Parietal lobe (tissue), 1 donor: Measurements from ENCODE around the gene PRKAG3. TPM values are rescaled to one million over a fixed set of nuclear protein-coding genes. Genes with fewer than 3 reads are reported as not detected.

Experiments used
- total RNA-seq: library from RNA; depleted of rRNA; stranded (reverse); fragments of >200 nt; gene quantifications from one replicate; pipeline ENCODE4 v1.2.3, GENCODE V29; 2014

Gene PRKAG3
- not detected for total RNA-seq

DNA sequence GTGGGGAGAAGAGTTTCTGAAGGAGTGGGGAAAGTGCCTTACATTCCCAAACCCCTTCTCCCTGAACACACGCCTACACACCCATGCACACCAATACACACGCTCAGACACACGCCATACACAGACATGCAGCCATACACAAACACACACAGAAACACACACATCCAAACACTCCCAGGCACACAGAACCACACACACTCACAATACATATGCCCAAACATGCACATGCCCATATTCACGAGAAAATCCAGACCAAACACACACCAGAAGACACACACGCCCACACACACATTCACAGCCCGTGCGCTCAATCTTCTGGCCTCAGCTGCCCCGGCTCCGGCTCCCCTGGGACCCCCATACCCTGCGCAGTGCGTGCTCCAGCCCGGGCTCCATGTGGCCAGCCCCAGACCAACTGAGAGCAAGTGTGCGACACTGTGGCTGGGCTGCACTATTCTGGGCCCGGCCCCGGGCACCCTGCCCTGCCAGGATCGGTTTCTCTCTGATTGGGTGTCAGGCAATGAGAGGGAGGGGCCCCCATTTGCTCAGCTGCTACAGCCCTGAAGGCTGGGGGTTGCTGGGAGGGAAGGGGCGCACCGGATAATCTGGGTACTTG is at the start of gene PRKAG3:
TSS of gene PRKAG3 (minus strand) at position 426 of the 613 bp plus-strand sequence.

DNA sequence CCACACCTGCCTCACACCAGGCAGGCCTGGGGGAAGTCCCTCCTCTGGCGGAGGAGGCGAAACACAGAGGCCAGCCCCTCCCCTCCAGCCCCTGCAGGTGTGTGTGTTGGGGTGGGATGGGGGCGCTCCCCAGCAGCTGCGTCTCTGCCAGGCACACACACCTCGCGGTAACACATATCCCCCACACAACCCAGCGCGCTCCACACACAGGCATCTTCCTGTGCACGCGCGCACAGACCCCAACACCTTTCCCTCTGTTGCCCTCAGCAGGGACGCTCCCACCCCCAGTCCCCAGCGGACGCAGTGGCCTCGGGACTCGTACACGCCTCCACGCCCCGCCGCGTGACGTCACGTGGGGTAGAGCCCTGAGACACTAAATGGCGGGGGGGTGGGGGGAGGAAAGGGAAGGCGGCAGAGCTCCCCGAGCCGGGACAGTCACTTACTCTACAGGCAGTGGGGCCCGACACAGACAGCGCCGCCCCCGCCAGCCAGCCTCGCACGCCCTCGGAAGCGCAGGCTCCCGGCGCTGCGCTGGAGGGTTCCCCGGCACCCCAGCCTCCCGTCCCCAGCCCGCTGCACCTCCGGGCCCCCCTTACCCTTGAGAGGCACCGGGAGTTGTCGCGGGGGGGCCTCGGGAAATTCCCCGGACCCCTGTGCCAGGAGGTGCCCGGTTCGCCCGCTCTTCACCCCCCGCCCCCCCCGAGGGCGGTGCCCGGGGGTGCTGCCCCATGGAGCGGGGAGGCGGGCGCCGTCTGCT is 48.7 kb upstream of the PRKAG3 start, which contains the start of gene WNT10A:
TSS of gene WNT10A (plus strand) at position 751 of the 757 bp plus-strand sequence. CDS start 144 bp downstream, outside the sequence.

GRCh38 chr2:218859556-218859987 is 28.0 kb upstream of the PRKAG3 start, which contains the start of gene WNT6:
Gene WNT6 (plus strand): TSS chr2:218859805. CDS start chr2:218860038, 233 bp downstream.

DNA sequence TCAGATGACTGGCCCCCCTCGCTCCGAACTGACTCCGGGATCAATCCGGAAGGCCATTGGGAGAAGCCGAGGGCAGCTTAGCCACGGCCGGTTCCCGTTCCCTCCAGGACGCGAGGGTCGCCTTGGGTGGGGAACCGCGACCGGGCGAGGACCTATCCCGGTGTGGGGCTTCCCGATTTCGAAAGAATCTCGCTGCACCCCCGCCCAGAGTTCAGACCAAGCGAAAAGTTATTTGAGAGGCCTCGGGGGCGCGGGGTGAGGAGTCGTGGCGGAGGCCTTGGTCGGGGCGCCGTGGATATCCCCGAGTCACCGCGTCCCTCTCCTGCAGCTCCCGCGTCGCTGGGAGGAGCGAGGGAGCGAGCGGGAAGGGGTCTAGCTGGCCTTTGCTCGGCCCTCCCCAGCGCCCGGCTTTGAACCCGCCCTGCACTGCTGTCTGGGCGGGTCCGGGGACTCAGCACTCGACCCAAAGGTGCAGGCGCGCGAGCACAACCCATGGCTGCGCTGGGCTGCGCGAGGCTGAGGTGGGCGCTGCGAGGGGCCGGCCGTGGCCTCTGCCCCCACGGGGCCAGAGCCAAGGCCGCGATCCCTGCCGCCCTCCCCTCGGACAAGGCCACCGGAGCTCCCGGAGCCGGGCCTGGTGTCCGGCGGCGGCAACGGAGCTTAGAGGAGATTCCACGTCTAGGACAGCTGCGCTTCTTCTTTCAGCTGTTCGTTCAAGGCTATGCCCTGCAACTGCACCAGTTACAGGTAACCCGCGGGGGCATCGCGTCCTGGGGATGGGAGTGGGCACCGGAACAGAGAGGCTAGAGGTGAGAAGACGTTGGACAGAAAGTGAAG is 49.7 kb downstream of the PRKAG3 start, which contains the start of gene CYP27A1:
TSS of gene CYP27A1 (plus strand) at position 457 of the 837 bp plus-strand sequence. CDS start at position 493, 36 bp downstream.

Other genes starting within 250 kb of the PRKAG3 start
- 2.2 TPM for gene PLCD4, start 223.9 kb downstream of the PRKAG3 start, total RNA-seq
- 31.0 TPM for gene ZNF142, start 172.2 kb downstream of the PRKAG3 start, total RNA-seq
- gene BCS1L, start 172.1 kb downstream of the PRKAG3 start, total RNA-seq, result 30.4 TPM
- gene RNF25, start 159.8 kb downstream of the PRKAG3 start, total RNA-seq, result 25.0 TPM
- gene STK36, start 159.7 kb downstream of the PRKAG3 start, total RNA-seq, result 77.0 TPM
- 21.9 TPM for gene TTLL4, start 121.0 kb downstream of the PRKAG3 start, total RNA-seq
- gene CYP27A1, start 49.7 kb downstream of the PRKAG3 start, total RNA-seq, result 3.4 TPM
- gene WNT6, start 28.0 kb upstream of the PRKAG3 start, total RNA-seq, result not detected
- gene WNT10A, start 49.0 kb upstream of the PRKAG3 start, total RNA-seq, result not detected
- 11.9 TPM for gene CDK5R2, start 127.9 kb upstream of the PRKAG3 start, total RNA-seq
- gene FEV, start 153.4 kb upstream of the PRKAG3 start, total RNA-seq, result not detected
- gene CRYBA2, start 161.6 kb upstream of the PRKAG3 start, total RNA-seq, result not detected
- 0.63 TPM for gene CFAP65, start 209.7 kb upstream of the PRKAG3 start, total RNA-seq
- gene IHH, start 229.1 kb upstream of the PRKAG3 start, total RNA-seq, result not detected